Brain microvascular endothelial cell (primary cell): ENCODE measurements around the gene DENND2C.
"Not testable (repeated sequence)": the region's sequence is repeated elsewhere in the genome, so short reads cannot be mapped to it uniquely, and the experiment has no call there.

Source experiments
- DNase-seq: peaks from one replicate; pipeline ENCODE4 v3.0.0-alpha.2; 2020
- H3K27ac ChIP-seq: fragments of 250-450 bp; sonication (Bioruptor Pico); 2 replicates; pipeline ENCODE4 v1.5.1; 2020; ENCODE audit warnings: mild to moderate bottlenecking, moderate library complexity
- H3K27me3 ChIP-seq: fragments of 250-450 bp; sonication (Bioruptor Pico); replicated peaks from 2 replicates; pipeline ENCODE4 v1.5.1; 2020; ENCODE audit warnings: mild to moderate bottlenecking
- H3K36me3 ChIP-seq: fragments of 250-450 bp; sonication (Bioruptor Pico); replicated peaks from 2 replicates; pipeline ENCODE4 v1.5.1; 2020; ENCODE audit warnings: mild to moderate bottlenecking
- H3K4me3 ChIP-seq: 2 replicates; pipeline ENCODE4 v1.5.1; 2011; ENCODE audit warnings: low read depth, mild to moderate bottlenecking, control low read depth, low read length, moderate library complexity
- CTCF ChIP-seq: IDR thresholded peaks from 2 replicates; pipeline ENCODE4 v1.5.1; 2011; ENCODE audit warnings: low read depth, mild to moderate bottlenecking, moderate library complexity, low read length, control low read depth, inconsistent platforms; ENCODE audit errors: missing control alignments
- in situ Hi-C: cut with HindIII; loops from 2 replicates; pipeline ENCODE4 v1.10.0; 2017; ENCODE audit warnings: low sequenced_read_pairs, low pct_ligation_motif_present

Gene DENND2C

GRCh38 chr1:114585231-114585630, 84.6 kb downstream of the DENND2C start:
- no peak for TF ChIP-seq CTCF
- DNase-seq = peak; percentile 6
- Histone ChIP-seq H3K4me3 (no peak overlapping the region), H3K27me3 (no peaks in the 10 kb centered on the region), H3K36me3 (no peaks in the 10 kb centered on the region), H3K27ac (no peak overlapping the region)
- in situ Hi-C loops = no loop called here

- peak within 1 kb of the TSS; percentile 87 for H3K4me3 ChIP-seq
- in situ Hi-C loops = no loop called here
- peak within 1 kb of the TSS; percentile 69 for H3K27ac ChIP-seq
- peaks cover 14% of the 10 kb centered on the region for H3K36me3 ChIP-seq
- TF ChIP-seq CTCF = no peak
- H3K27me3 ChIP-seq = no peaks in the 10 kb centered on the region
- DNase-seq = peak; percentile 99
Measured at GRCh38 chr1:114581335-114582287, 88.2 kb downstream of the DENND2C start, which contains the start of gene BCAS2. Gene BCAS2, minus strand, starts transcription at chr1:114581615. Its CDS starts 24 bp downstream, at chr1:114581591.

GRCh38 chr1:114574365-114574764, 95.5 kb downstream of the DENND2C start:
- no peak for TF ChIP-seq CTCF
- H3K4me3 ChIP-seq = no peak overlapping the region
- H3K36me3 ChIP-seq = peaks cover 37% of the 10 kb centered on the region
- in situ Hi-C loops = no loop called here
- no peak overlapping the region for H3K27ac ChIP-seq
- H3K27me3 ChIP-seq = no peaks in the 10 kb centered on the region
- no peak for DNase-seq

GRCh38 chr1:114564141-114564540, 105.7 kb downstream of the DENND2C start:
- TF ChIP-seq CTCF = no peak
- in situ Hi-C loops = no loop called here
- no peaks in the 10 kb centered on the region for H3K27me3 ChIP-seq
- no peak overlapping the region for H3K27ac ChIP-seq
- H3K36me3 ChIP-seq = peaks cover 21% of the 10 kb centered on the region
- H3K4me3 ChIP-seq = no peak overlapping the region
- DNase-seq = no peak

GRCh38 chr1:114562978-114563510, 106.8 kb downstream of the DENND2C start:
- DNase-seq = not testable (repeated sequence)

GRCh38 chr1:114561333-114561732, 108.5 kb downstream of the DENND2C start:
- TF ChIP-seq CTCF = no peak
- in situ Hi-C loops = no loop called here
- no peaks in the 10 kb centered on the region for H3K27me3 ChIP-seq
- no peak for DNase-seq
- H3K27ac ChIP-seq = no peak overlapping the region
- H3K4me3 ChIP-seq = no peak overlapping the region
- peaks cover 4% of the 10 kb centered on the region for H3K36me3 ChIP-seq

More at GRCh38 chr1:114562978-114563510, 106.8 kb downstream of the DENND2C start:
- H3K4me3 ChIP-seq, H3K27ac ChIP-seq, in situ Hi-C loops, H3K27me3 ChIP-seq: not testable (repeated sequence)
- H3K36me3 ChIP-seq = peaks cover 13% of the 10 kb centered on the region
